ENCODE data around the gene NEK8. TPM values are rescaled to one million over a fixed set of nuclear protein-coding genes. Genes with fewer than 3 reads are reported as not detected.

Gene NEK8
- polyA plus RNA-seq, 3 donors, result 2.7 to 9.6 (median 3.1) TPM

GRCh38 chr17:28750178-28751047 is 21.8 kb downstream of the NEK8 start:
- Histone ChIP-seq H3K4me2 (replicated peaks; ENCODE audit: extremely low read depth, low read length, poor library complexity, severe bottlenecking) (no peak overlapping the region), H2AFZ (ENCODE audit: insufficient read depth, low read depth, low read length, poor library complexity, severe bottlenecking) (no peak overlapping the region), H3K27ac (ENCODE audit: low read depth in 1 of 2, low read length in 2 of 2) (no peak overlapping the region), H3K79me2 (ENCODE audit: insufficient read depth, low read length) (no peaks in the 10 kb centered on the region), H3K36me3 (replicated peaks in 1 of 2; ENCODE audit: control insufficient read depth in 1 of 2, insufficient read depth in 2 of 2, low read length in 2 of 2) (no peaks in the 10 kb centered on the region), H4K20me1 (ENCODE audit: insufficient read depth, low read length) (peaks cover 8% of the 10 kb centered on the region), H3K4me3 (replicated peaks in 1 of 3; ENCODE audit: low read depth in 2 of 3, low read length in 3 of 3) (no peak overlapping the region), H3K9me3 (replicated peaks in 1 of 2; ENCODE audit: control insufficient read depth in 1 of 2, insufficient read depth in 1 of 2, low read length in 2 of 2) (no peaks in the 10 kb centered on the region), H3K9ac (ENCODE audit: insufficient read depth, low read length, poor library complexity, severe bottlenecking) (no peak overlapping the region), H3K4me1 (ENCODE audit: control insufficient read depth in 1 of 2, insufficient read depth in 2 of 2, low read length in 2 of 2) (peaks cover 3 to 5% of the 10 kb centered on the region in 2 donors), H3K27me3 (ENCODE audit: control insufficient read depth in 2 of 2, insufficient read depth in 2 of 2, low read length in 2 of 2) (peaks cover 0 to 3% of the 10 kb centered on the region in 2 donors)
- no peaks in the 10 kb centered on the region for H3K9me3 Mint-ChIP-seq
- no peak overlapping the region for H3K27ac Mint-ChIP-seq
- peak; percentile 99 for TF ChIP-seq CTCF (IDR thresholded peaks at IDR 0.05)
- peaks cover 3% of the 10 kb centered on the region for H3K4me1 Mint-ChIP-seq
- H3K4me3 Mint-ChIP-seq, result no peak overlapping the region
- DNase-seq, result peak; percentile 84 to 91 (median 89)
- intact Hi-C loops (cut with micrococcal nuclease), result loop anchor here (1.0 kb wide), 2 partner anchors 23 to 24 kb away; partner anchors contain the start of gene TLCD1 (in 1 of the 2)
- WGBS (ENCODE audit: insufficient coverage), result 48% methylated on average over 16 of the region's 20 CpGs
- peaks cover 6 to 7% of the 10 kb centered on the region in 2 donors for H3K36me3 Mint-ChIP-seq
- peaks cover 2 to 12% (median 12%) of the 10 kb centered on the region in 3 donors for H3K27me3 Mint-ChIP-seq (ENCODE audit: low read depth in 3 of 3)

GRCh38 chr17:28751600-28752366 is 23.2 kb downstream of the NEK8 start:
- H3K27me3 Mint-ChIP-seq (ENCODE audit: low read depth in 3 of 3), result peaks cover 2 to 11% (median 3%) of the 10 kb centered on the region in 3 donors
- no peaks in the 10 kb centered on the region for H3K79me2 ChIP-seq (ENCODE audit: insufficient read depth, low read length)
- H3K4me2 ChIP-seq (replicated peaks; ENCODE audit: extremely low read depth, low read length, poor library complexity, severe bottlenecking), result no peak overlapping the region
- intact Hi-C loops (cut with micrococcal nuclease), result no loop called here
- peaks cover 6% of the 10 kb centered on the region for H3K4me1 Mint-ChIP-seq
- no peaks in the 10 kb centered on the region for H3K36me3 ChIP-seq (replicated peaks in 1 of 2; ENCODE audit: control insufficient read depth in 1 of 2, insufficient read depth in 2 of 2, low read length in 2 of 2)
- DNase-seq, result no peak
- TF ChIP-seq CTCF (IDR thresholded peaks at IDR 0.05), result no peak
- H3K27ac Mint-ChIP-seq, result no peak overlapping the region
- H3K36me3 Mint-ChIP-seq, result peaks cover 5 to 14% of the 10 kb centered on the region in 2 donors
- no peaks in the 10 kb centered on the region for H3K4me1 ChIP-seq (ENCODE audit: control insufficient read depth in 1 of 2, insufficient read depth in 2 of 2, low read length in 2 of 2)
- no peaks in the 10 kb centered on the region for H3K27me3 ChIP-seq (ENCODE audit: control insufficient read depth in 2 of 2, insufficient read depth in 2 of 2, low read length in 2 of 2)
- H3K9ac ChIP-seq (ENCODE audit: insufficient read depth, low read length, poor library complexity, severe bottlenecking), result no peak overlapping the region
- no peak overlapping the region for H3K4me3 ChIP-seq (replicated peaks in 1 of 3; ENCODE audit: low read depth in 2 of 3, low read length in 3 of 3)
- H2AFZ ChIP-seq (ENCODE audit: insufficient read depth, low read depth, low read length, poor library complexity, severe bottlenecking), result no peak overlapping the region
- no peaks in the 10 kb centered on the region for H3K9me3 Mint-ChIP-seq
- H3K4me3 Mint-ChIP-seq, result no peak overlapping the region
- H4K20me1 ChIP-seq (ENCODE audit: insufficient read depth, low read length), result no peaks in the 10 kb centered on the region
- H3K9me3 ChIP-seq (replicated peaks in 1 of 2; ENCODE audit: control insufficient read depth in 1 of 2, insufficient read depth in 1 of 2, low read length in 2 of 2), result no peaks in the 10 kb centered on the region
- no peak overlapping the region for H3K27ac ChIP-seq (ENCODE audit: low read depth in 1 of 2, low read length in 2 of 2)
- WGBS (ENCODE audit: insufficient coverage), result 98% methylated on average over 5 of the region's 10 CpGs
